Activated T-helper 17 cell treated with anti-CD3 and anti-CD28 coated beads, Interleukin-2, amount 50 U/mL, for 72 hours (primary cell): Measurements from ENCODE around the gene SLC6A19. TPM values are rescaled to one million over a fixed set of nuclear protein-coding genes. Genes with fewer than 3 reads are reported as not detected.

Source experiments
- ATAC-seq: fragments of 150-1000 bp; cut with Tn5 transposase; replicated peaks from 2 replicates; pipeline ENCODE4 v1.10.0; 2021; ENCODE audit warnings: mild to moderate bottlenecking, moderate library complexity
- H3K27ac Mint-ChIP-seq: one replicate; pipeline ENCODE4 v1.8.0; 2022; ENCODE audit warnings: mixed read lengths
- H3K27me3 Mint-ChIP-seq: one replicate; pipeline ENCODE4 v1.8.0; 2022; ENCODE audit warnings: mixed read lengths
- H3K36me3 Mint-ChIP-seq: one replicate; pipeline ENCODE4 v1.8.0; 2022; ENCODE audit warnings: low read depth, mild to moderate bottlenecking, mixed read lengths
- H3K4me1 Mint-ChIP-seq: one replicate; pipeline ENCODE4 v1.8.0; 2022; ENCODE audit warnings: mixed read lengths
- H3K4me3 Mint-ChIP-seq: one replicate; pipeline ENCODE4 v1.8.0; 2022; ENCODE audit warnings: mild to moderate bottlenecking, mixed read lengths
- H3K9me3 Mint-ChIP-seq: one replicate; pipeline ENCODE4 v1.8.0; 2022; ENCODE audit warnings: mixed read lengths
- total RNA-seq, 2 donors: library from RNA; stranded (reverse); gene quantifications; one replicate each; pipeline ENCODE4 v1.2.3, GENCODE V29; 2022

Gene SLC6A19
- total RNA-seq, 2 donors from 2014 or later, result not detected

GRCh38 chr5:1192971-1193590 is 8.3 kb upstream of the SLC6A19 start:
- H3K4me3 Mint-ChIP-seq, result no peak overlapping the region
- no peak overlapping the region for H3K27ac Mint-ChIP-seq
- ATAC-seq, result no peak
- H3K27me3 Mint-ChIP-seq, result peaks cover 28% of the 10 kb centered on the region
- H3K4me1 Mint-ChIP-seq, result no peaks in the 10 kb centered on the region
- no peaks in the 10 kb centered on the region for H3K36me3 Mint-ChIP-seq
- no peaks in the 10 kb centered on the region for H3K9me3 Mint-ChIP-seq

GRCh38 chr5:1193591-1193985 is 7.8 kb upstream of the SLC6A19 start:
- H3K4me1 Mint-ChIP-seq, result no peaks in the 10 kb centered on the region
- no peak overlapping the region for H3K4me3 Mint-ChIP-seq
- no peak overlapping the region for H3K27ac Mint-ChIP-seq
- no peaks in the 10 kb centered on the region for H3K36me3 Mint-ChIP-seq
- no peak for ATAC-seq
- H3K27me3 Mint-ChIP-seq, result peaks cover 28% of the 10 kb centered on the region
- H3K9me3 Mint-ChIP-seq, result no peaks in the 10 kb centered on the region

GRCh38 chr5:1194378-1194777 is 7.0 kb upstream of the SLC6A19 start:
- no peaks in the 10 kb centered on the region for H3K4me1 Mint-ChIP-seq
- peaks cover 24% of the 10 kb centered on the region for H3K27me3 Mint-ChIP-seq
- no peaks in the 10 kb centered on the region for H3K36me3 Mint-ChIP-seq
- no peak overlapping the region for H3K4me3 Mint-ChIP-seq
- no peak overlapping the region for H3K27ac Mint-ChIP-seq
- ATAC-seq, result no peak
- no peaks in the 10 kb centered on the region for H3K9me3 Mint-ChIP-seq

- ATAC-seq, result no peak
- Mint-ChIP-seq H3K4me1 (no peaks in the 10 kb centered on the region), H3K36me3 (no peaks in the 10 kb centered on the region), H3K27ac (no peak overlapping the region), H3K9me3 (no peaks in the 10 kb centered on the region), H3K4me3 (no peak overlapping the region), H3K27me3 (peaks cover 18% of the 10 kb centered on the region)
Measured at GRCh38 chr5:1195439-1195838, 6.0 kb upstream of the SLC6A19 start.

- H3K9me3 Mint-ChIP-seq, result no peaks in the 10 kb centered on the region
Measured at GRCh38 chr5:1195916-1196315, 5.5 kb upstream of the SLC6A19 start.

GRCh38 chr5:1196562-1196961 is 4.8 kb upstream of the SLC6A19 start:
- ATAC-seq, result no peak
- H3K27ac Mint-ChIP-seq, result no peak overlapping the region
- H3K27me3 Mint-ChIP-seq, result peaks cover 12% of the 10 kb centered on the region
- no peak overlapping the region for H3K4me3 Mint-ChIP-seq
- H3K36me3 Mint-ChIP-seq, result no peaks in the 10 kb centered on the region
- no peaks in the 10 kb centered on the region for H3K4me1 Mint-ChIP-seq
- no peaks in the 10 kb centered on the region for H3K9me3 Mint-ChIP-seq

More at GRCh38 chr5:1195916-1196315, 5.5 kb upstream of the SLC6A19 start:
- no peak for ATAC-seq
- Mint-ChIP-seq H3K27ac (no peak overlapping the region), H3K4me1 (no peaks in the 10 kb centered on the region), H3K36me3 (no peaks in the 10 kb centered on the region), H3K4me3 (no peak overlapping the region), H3K27me3 (peaks cover 14% of the 10 kb centered on the region)

- ATAC-seq, result no peak
- Mint-ChIP-seq H3K27me3 (peaks cover 9% of the 10 kb centered on the region), H3K4me3 (no peak overlapping the region), H3K27ac (no peak overlapping the region), H3K36me3 (no peaks in the 10 kb centered on the region), H3K9me3 (no peaks in the 10 kb centered on the region), H3K4me1 (no peaks in the 10 kb centered on the region)
Measured at GRCh38 chr5:1197876-1198666, 3.3 kb upstream of the SLC6A19 start.

- ATAC-seq, result no peak
- Mint-ChIP-seq H3K27ac (no peak overlapping the region), H3K36me3 (no peaks in the 10 kb centered on the region), H3K4me1 (no peaks in the 10 kb centered on the region), H3K9me3 (no peaks in the 10 kb centered on the region), H3K27me3 (peaks cover 7% of the 10 kb centered on the region), H3K4me3 (no peak overlapping the region)
Measured at GRCh38 chr5:1199340-1199648, 2.1 kb upstream of the SLC6A19 start.

- no peak overlapping the region for H3K27ac Mint-ChIP-seq
- no peak overlapping the region for H3K4me3 Mint-ChIP-seq
- H3K36me3 Mint-ChIP-seq, result no peaks in the 10 kb centered on the region
- no peaks in the 10 kb centered on the region for H3K4me1 Mint-ChIP-seq
- peaks cover 5% of the 10 kb centered on the region for H3K27me3 Mint-ChIP-seq
- ATAC-seq, result no peak
- H3K9me3 Mint-ChIP-seq, result no peaks in the 10 kb centered on the region
Measured at GRCh38 chr5:1199649-1200494, 1.5 kb upstream of the SLC6A19 start.

GRCh38 chr5:1200495-1201326 is 684 bp upstream of the SLC6A19 start:
- ATAC-seq, result no peak
- no peak overlapping the region for H3K27ac Mint-ChIP-seq
- no peaks in the 10 kb centered on the region for H3K36me3 Mint-ChIP-seq
- no peaks in the 10 kb centered on the region for H3K9me3 Mint-ChIP-seq
- peaks cover 5% of the 10 kb centered on the region for H3K27me3 Mint-ChIP-seq
- no peaks in the 10 kb centered on the region for H3K4me1 Mint-ChIP-seq
- no peak overlapping the region for H3K4me3 Mint-ChIP-seq

GRCh38 chr5:1202026-1202797 is 817 bp downstream of the SLC6A19 start:
- Mint-ChIP-seq H3K4me3 (no peak overlapping the region), H3K9me3 (no peaks in the 10 kb centered on the region), H3K36me3 (no peaks in the 10 kb centered on the region), H3K27me3 (peaks cover 5% of the 10 kb centered on the region), H3K27ac (no peak overlapping the region), H3K4me1 (no peaks in the 10 kb centered on the region)
- ATAC-seq, result no peak

- H3K27ac Mint-ChIP-seq, result no peak overlapping the region
- H3K4me1 Mint-ChIP-seq, result no peaks in the 10 kb centered on the region
- H3K36me3 Mint-ChIP-seq, result no peaks in the 10 kb centered on the region
- H3K27me3 Mint-ChIP-seq, result peaks cover 5% of the 10 kb centered on the region
- H3K9me3 Mint-ChIP-seq, result no peaks in the 10 kb centered on the region
- no peak for ATAC-seq
- H3K4me3 Mint-ChIP-seq, result no peak overlapping the region
Measured at GRCh38 chr5:1202798-1203185, 1.4 kb downstream of the SLC6A19 start.

GRCh38 chr5:1203311-1203967 is 2.0 kb downstream of the SLC6A19 start:
- Mint-ChIP-seq H3K9me3 (no peaks in the 10 kb centered on the region), H3K36me3 (no peaks in the 10 kb centered on the region), H3K4me1 (no peaks in the 10 kb centered on the region), H3K4me3 (no peak overlapping the region), H3K27ac (no peak overlapping the region), H3K27me3 (peaks cover 5% of the 10 kb centered on the region)
- ATAC-seq, result no peak
